H4 (cell line): ENCODE results near the gene SCYGR3. TPM values are rescaled to one million over a fixed set of nuclear protein-coding genes. Genes with fewer than 3 reads are reported as not detected.

Experiments
- DNase-seq: peaks from one replicate; pipeline ENCODE4 v3.0.0-alpha.2; 2015; ENCODE audit warnings: low spot score
- total RNA-seq: library from RNA; depleted of rRNA; stranded (reverse); fragments of >200 nt; shearing (Covaris generic); gene quantifications from 2 replicates; pipeline ENCODE4 v1.2.3, GENCODE V29; 2014; rRNA removed

SCYGR3 gene
- not detected in 2 replicates for total RNA-seq

GRCh38 chr2:227614740-227615139, at the start of gene SCYGR3:
Gene SCYGR3 (minus strand): TSS chr2:227614840. CDS start chr2:227614840, 0 bp downstream.
- no peak for DNase-seq

GRCh38 chr2:227661827-227662226, 47.2 kb upstream of the SCYGR3 start:
- DNase-seq: no peak

GRCh38 chr2:227661025-227661649, 46.5 kb upstream of the SCYGR3 start:
- no peak for DNase-seq

GRCh38 chr2:227657199-227657845, 42.7 kb upstream of the SCYGR3 start:
- DNase-seq: no peak

- peak; percentile 67 for DNase-seq
These were observed 40.8 kb upstream of the SCYGR3 start for GRCh38 chr2:227655454-227655853.

GRCh38 chr2:227654426-227654825, 39.8 kb upstream of the SCYGR3 start:
- DNase-seq: no peak

GRCh38 chr2:227653419-227653818, 38.8 kb upstream of the SCYGR3 start:
- no peak for DNase-seq

GRCh38 chr2:227643990-227644551, 29.4 kb upstream of the SCYGR3 start:
- no peak for DNase-seq

GRCh38 chr2:227642656-227643055, 28.0 kb upstream of the SCYGR3 start:
- DNase-seq: no peak

- no peak for DNase-seq
These were observed 19.6 kb upstream of the SCYGR3 start for GRCh38 chr2:227634201-227634600.

GRCh38 chr2:227632827-227633226, 18.2 kb upstream of the SCYGR3 start:
- DNase-seq: no peak

- DNase-seq: no peak
These were observed 15.7 kb upstream of the SCYGR3 start for GRCh38 chr2:227630322-227630721.

- no peak for DNase-seq
These were observed 14.8 kb upstream of the SCYGR3 start for GRCh38 chr2:227629435-227629834.

GRCh38 chr2:227627769-227628168, 13.1 kb upstream of the SCYGR3 start:
- DNase-seq: no peak

- DNase-seq: peak; percentile 49
These were observed 12.0 kb upstream of the SCYGR3 start for GRCh38 chr2:227626580-227627151.

GRCh38 chr2:227625420-227625819, 10.8 kb upstream of the SCYGR3 start:
- DNase-seq: no peak

GRCh38 chr2:227623226-227623625, 8.6 kb upstream of the SCYGR3 start:
- DNase-seq: no peak

GRCh38 chr2:227617316-227618230, 2.9 kb upstream of the SCYGR3 start, which contains the start of gene SCYGR4:
Gene SCYGR4 (plus strand): TSS chr2:227617498. CDS start chr2:227617498, 0 bp downstream.
- DNase-seq: no peak

- no peak for DNase-seq
These were observed 2.0 kb upstream of the SCYGR3 start for GRCh38 chr2:227616631-227617030.

- no peak for DNase-seq
These were observed 1.3 kb upstream of the SCYGR3 start for GRCh38 chr2:227615906-227616305.

GRCh38 chr2:227615181-227615580, 541 bp upstream of the SCYGR3 start:
- no peak for DNase-seq

- DNase-seq: no peak
These were observed 394 bp downstream of the SCYGR3 start for GRCh38 chr2:227614246-227614645.
